K562 treated with DMSO at 1 percent for 48 hours (cell line): ENCODE results near the gene ATF7. TPM values are rescaled to one million over a fixed set of nuclear protein-coding genes. Genes with fewer than 3 reads are reported as not detected.

ENCODE experiments used
- total RNA-seq: library from RNA; unstranded; fragments of 300-600 nt; gene quantifications from 2 replicates; pipeline ENCODE4 v1.2.3, GENCODE V29; 2022; ENCODE audit warnings: low replicate concordance; ENCODE audit errors: extremely low read depth

Gene ATF7
- total RNA-seq = not detected in 2 replicates

DNA sequence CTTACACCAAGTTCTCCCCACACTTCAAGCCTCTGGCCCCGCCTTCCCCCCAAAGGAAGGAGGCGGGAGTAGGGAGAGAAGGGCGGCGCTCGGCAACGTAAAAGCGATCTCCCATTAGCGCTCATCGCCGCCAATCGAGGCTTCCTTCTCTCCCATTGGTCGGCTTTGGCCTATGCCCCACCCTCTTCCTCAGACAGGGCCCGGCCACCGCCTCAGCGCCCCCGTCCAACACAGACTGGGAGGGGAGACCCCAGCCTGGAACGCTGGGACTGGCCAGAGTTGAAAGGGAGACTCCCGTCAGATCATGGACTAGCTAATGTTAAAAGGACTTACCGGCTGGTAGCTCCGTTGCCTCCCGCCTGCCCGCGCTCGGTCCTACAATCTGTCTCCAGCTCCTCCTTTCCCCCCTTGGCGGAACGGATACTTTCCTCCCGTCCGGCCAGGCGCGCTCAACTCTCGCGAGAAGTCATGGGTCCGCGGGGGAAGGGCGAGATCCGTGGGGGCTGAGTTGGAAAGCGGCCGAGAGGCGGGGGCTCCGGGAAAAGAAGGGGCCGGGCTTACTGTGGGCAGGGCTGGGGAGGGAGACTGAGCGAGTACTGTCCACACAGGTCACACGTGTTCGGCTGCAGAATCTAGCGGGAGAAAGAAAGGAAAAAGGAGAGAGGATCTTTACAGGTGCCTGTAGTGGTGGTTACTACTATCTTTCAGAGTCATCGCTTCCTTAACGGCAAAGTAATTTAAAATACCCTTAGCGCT lies at the start of gene ATF7:
TSS of gene ATF7 (minus strand) at position 437 of the 756 bp plus-strand sequence. CDS start 25,382 bp downstream, outside the sequence.

DNA sequence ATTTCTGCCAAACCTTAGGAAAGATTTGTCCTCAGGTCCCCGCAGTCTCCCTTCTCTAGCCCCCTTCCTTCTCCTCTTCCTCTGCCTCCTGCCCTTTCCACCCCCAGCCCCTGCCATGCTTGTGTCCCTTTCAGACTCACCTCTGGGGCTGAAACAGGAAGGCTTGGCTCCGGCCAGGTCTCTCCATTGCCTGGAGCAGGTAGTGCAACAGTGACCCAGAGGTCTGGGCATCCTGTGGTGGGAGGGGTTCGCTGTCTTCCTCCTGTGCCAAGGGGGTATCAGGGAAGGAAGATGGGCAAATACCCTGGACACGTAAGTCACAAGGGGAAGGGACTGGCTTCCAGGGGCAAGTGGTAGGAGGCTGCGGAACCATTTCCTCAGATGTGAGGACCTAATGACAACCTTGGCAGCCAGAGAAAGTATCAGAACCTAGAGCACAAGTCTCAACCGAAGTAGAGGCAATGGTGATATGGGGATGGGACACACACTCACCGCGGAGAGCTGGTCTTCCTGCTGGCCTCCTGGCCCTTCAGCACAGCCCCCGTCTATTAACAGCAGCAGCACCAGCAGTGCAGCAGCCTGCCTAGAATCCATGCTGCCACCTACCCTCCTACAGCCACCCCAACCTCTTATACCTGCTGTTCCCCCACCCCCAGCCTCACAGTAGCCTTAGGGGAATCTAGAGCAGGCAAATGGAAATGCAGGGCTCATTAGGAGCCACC lies 119.1 kb downstream of the ATF7 start, which contains the start of gene NPFF:
TSS of gene NPFF (minus strand) at position 604 of the 722 bp plus-strand sequence. CDS start at position 594, 10 bp downstream.

GRCh38 chr12:53500776-53501614 lies 125.2 kb downstream of the ATF7 start, which contains the start of gene TARBP2:
Gene TARBP2, plus strand, starts transcription at chr12:53501283. Its CDS starts 126 bp downstream, at chr12:53501409.

DNA sequence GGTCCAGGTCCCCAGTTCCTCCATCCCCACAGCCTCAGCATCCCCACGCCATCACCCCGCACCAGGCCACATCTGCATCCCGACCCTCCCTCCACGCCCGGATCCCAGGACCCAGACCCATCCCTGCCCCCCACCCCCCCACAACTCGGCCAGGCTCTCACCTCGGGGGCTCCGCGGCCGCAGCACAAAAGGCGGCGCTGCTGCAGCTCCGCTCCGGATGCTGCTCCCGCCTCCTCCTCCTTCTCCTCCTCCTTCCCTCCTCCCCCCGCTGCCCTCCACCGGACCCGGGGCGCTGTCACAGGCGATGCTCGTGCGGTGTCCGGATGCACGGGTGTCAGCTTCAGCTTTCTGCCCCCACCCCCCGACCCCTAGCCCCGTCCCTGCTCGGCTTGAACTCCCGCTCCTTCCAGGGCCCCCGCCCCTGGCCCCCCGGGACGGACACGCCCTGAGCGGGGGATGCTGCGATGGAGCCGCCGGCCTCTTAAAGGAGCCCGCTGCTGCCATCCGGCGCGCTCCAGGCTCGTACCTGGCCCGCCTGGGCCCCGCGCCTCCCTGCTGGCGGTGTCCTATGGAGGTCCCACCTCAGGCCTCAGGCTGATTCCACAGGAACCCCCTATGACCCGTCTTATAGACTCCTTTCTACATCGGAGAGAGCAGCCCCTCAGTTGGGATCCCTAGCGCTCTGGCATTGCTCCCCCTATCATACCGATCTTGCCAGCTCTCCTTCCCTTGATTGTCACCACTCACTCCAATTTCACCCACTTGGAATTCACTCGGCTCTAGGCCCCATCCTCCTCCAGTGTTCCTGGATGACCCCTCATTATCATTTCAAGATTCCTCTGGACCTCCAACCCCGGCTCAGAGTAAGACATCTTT lies 126.7 kb downstream of the ATF7 start, which contains the start of gene MAP3K12:
TSS of gene MAP3K12 (minus strand) at position 193 of the 876 bp plus-strand sequence. CDS start 12,067 bp downstream, outside the sequence.

Other genes with a start within 250 kb of the ATF7 start
- not detected in 2 replicates for gene SP1, start 246.2 kb downstream of the ATF7 start, total RNA-seq
- gene AMHR2, start 202.5 kb downstream of the ATF7 start, total RNA-seq = not detected in 2 replicates
- not detected in 2 replicates for gene PRR13, start 184.6 kb downstream of the ATF7 start, total RNA-seq
- 314 and 817 TPM in 2 replicates for gene PCBP2, start 174.3 kb downstream of the ATF7 start, total RNA-seq
- not detected in 2 replicates for gene MAP3K12, start 126.9 kb downstream of the ATF7 start, total RNA-seq
- gene TARBP2, start 125.1 kb downstream of the ATF7 start, total RNA-seq = not detected in 2 replicates
- gene NPFF, start 118.9 kb downstream of the ATF7 start, total RNA-seq = not detected in 2 replicates
- gene ATP5MC2, start 49.7 kb upstream of the ATF7 start, total RNA-seq = not detected in 2 replicates
- gene CALCOCO1, start 101.1 kb upstream of the ATF7 start, total RNA-seq = not detected in 2 replicates
- not detected in 2 replicates for gene CISTR, start 125.6 kb upstream of the ATF7 start, total RNA-seq